ENCODE results near the gene GNA14.

- TF ChIP-seq, protein P1, sequence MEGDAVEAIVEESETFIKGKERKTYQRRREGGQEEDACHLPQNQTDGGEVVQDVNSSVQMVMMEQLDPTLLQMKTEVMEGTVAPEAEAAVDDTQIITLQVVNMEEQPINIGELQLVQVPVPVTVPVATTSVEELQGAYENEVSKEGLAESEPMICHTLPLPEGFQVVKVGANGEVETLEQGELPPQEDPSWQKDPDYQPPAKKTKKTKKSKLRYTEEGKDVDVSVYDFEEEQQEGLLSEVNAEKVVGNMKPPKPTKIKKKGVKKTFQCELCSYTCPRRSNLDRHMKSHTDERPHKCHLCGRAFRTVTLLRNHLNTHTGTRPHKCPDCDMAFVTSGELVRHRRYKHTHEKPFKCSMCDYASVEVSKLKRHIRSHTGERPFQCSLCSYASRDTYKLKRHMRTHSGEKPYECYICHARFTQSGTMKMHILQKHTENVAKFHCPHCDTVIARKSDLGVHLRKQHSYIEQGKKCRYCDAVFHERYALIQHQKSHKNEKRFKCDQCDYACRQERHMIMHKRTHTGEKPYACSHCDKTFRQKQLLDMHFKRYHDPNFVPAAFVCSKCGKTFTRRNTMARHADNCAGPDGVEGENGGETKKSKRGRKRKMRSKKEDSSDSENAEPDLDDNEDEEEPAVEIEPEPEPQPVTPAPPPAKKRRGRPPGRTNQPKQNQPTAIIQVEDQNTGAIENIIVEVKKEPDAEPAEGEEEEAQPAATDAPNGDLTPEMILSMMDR (IDR thresholded peaks at IDR 0.05): no peak
- no peak for TF ChIP-seq ZFX (IDR thresholded peaks at IDR 0.05; ENCODE audit: borderline replicate concordance)
Observed at GRCh38 chr9:77677397-77677796, 29.3 kb upstream of the GNA14 start.
